Osteocyte (in vitro differentiated cells): ENCODE data around the gene XPO1. TPM values are rescaled to one million over a fixed set of nuclear protein-coding genes. Genes with fewer than 3 reads are reported as not detected.
"Not testable (repeated sequence)": the region's sequence is repeated elsewhere in the genome, so short reads cannot be mapped to it uniquely, and the experiment has no call there.

Source experiments
- DNase-seq: peaks from one replicate; pipeline ENCODE4 v3.0.0; 2021; ENCODE audit warnings: mixed read lengths; ENCODE audit not compliant: unreplicated experiment; ENCODE audit errors: extremely low spot score
- H3K27ac Mint-ChIP-seq: one replicate; pipeline ENCODE4 v1.8.0; 2021; ENCODE audit warnings: mild to moderate bottlenecking, mixed read lengths; ENCODE audit not compliant: unreplicated experiment
- H3K27me3 Mint-ChIP-seq: one replicate; pipeline ENCODE4 v1.8.0; 2021; ENCODE audit warnings: mixed read lengths; ENCODE audit not compliant: unreplicated experiment
- H3K36me3 Mint-ChIP-seq: one replicate; pipeline ENCODE4 v1.8.0; 2021; ENCODE audit warnings: mixed read lengths; ENCODE audit not compliant: unreplicated experiment
- H3K4me1 Mint-ChIP-seq: one replicate; pipeline ENCODE4 v1.8.0; 2021; ENCODE audit warnings: mixed read lengths; ENCODE audit not compliant: unreplicated experiment
- H3K4me3 Mint-ChIP-seq: one replicate; pipeline ENCODE4 v1.8.0; 2021; ENCODE audit warnings: mild to moderate bottlenecking, moderate library complexity, mixed read lengths; ENCODE audit not compliant: unreplicated experiment
- H3K9me3 Mint-ChIP-seq: one replicate; pipeline ENCODE4 v1.8.0; 2021; ENCODE audit warnings: mixed read lengths; ENCODE audit not compliant: unreplicated experiment
- CTCF ChIP-seq: fragments of 200-600 bp; sonication (generic); IDR thresholded peaks from 2 replicates; pipeline ENCODE4 v1.5.0; 2021; ENCODE audit warnings: antibody characterized with exemption, mild to moderate bottlenecking, moderate library complexity
- total RNA-seq: library from RNA; stranded (reverse); gene quantifications from 2 replicates; pipeline ENCODE4 v1.2.1, GENCODE V29; 2021

XPO1 gene
- total RNA-seq, 1 donor from 2014 or later, result 129 TPM

GRCh38 chr2:61463769-61464475, 74.2 kb downstream of the XPO1 start:
- no peaks in the 10 kb centered on the region for H3K9me3 Mint-ChIP-seq
- peaks cover 1% of the 10 kb centered on the region for H3K36me3 Mint-ChIP-seq
- no peaks in the 10 kb centered on the region for H3K27me3 Mint-ChIP-seq
- no peak overlapping the region for H3K4me3 Mint-ChIP-seq
- peak overlapping the region; percentile 34 for H3K27ac Mint-ChIP-seq
- TF ChIP-seq CTCF, result no peak
- peaks cover 34% of the 10 kb centered on the region for H3K4me1 Mint-ChIP-seq
- no peak for DNase-seq

GRCh38 chr2:61461404-61461803, 76.8 kb downstream of the XPO1 start:
- Mint-ChIP-seq H3K9me3 (no peaks in the 10 kb centered on the region), H3K4me1 (peaks cover 34% of the 10 kb centered on the region), H3K4me3 (no peak overlapping the region), H3K36me3 (peaks cover 1% of the 10 kb centered on the region), H3K27me3 (no peaks in the 10 kb centered on the region), H3K27ac (no peak overlapping the region)
- no peak for DNase-seq
- TF ChIP-seq CTCF, result no peak

GRCh38 chr2:61460163-61460562, 78.0 kb downstream of the XPO1 start:
- no peaks in the 10 kb centered on the region for H3K27me3 Mint-ChIP-seq
- no peaks in the 10 kb centered on the region for H3K9me3 Mint-ChIP-seq
- peaks cover 36% of the 10 kb centered on the region for H3K4me1 Mint-ChIP-seq
- no peak for TF ChIP-seq CTCF
- no peak for DNase-seq
- H3K4me3 Mint-ChIP-seq, result no peak overlapping the region
- H3K36me3 Mint-ChIP-seq, result peaks cover 1% of the 10 kb centered on the region
- H3K27ac Mint-ChIP-seq, result peak overlapping the region; percentile 84

- Mint-ChIP-seq H3K27me3 (no peaks in the 10 kb centered on the region), H3K9me3 (no peaks in the 10 kb centered on the region), H3K27ac (no peak overlapping the region), H3K36me3 (peaks cover 2% of the 10 kb centered on the region), H3K4me1 (peaks cover 26% of the 10 kb centered on the region), H3K4me3 (no peak overlapping the region)
- DNase-seq, result no peak
- no peak for TF ChIP-seq CTCF
Observed at GRCh38 chr2:61456746-61457420, 81.3 kb downstream of the XPO1 start.

- H3K36me3 Mint-ChIP-seq, result peaks cover 2% of the 10 kb centered on the region
- H3K9me3 Mint-ChIP-seq, result no peaks in the 10 kb centered on the region
- H3K4me3 Mint-ChIP-seq, result no peak overlapping the region
- TF ChIP-seq CTCF, result no peak
- H3K4me1 Mint-ChIP-seq, result peaks cover 24% of the 10 kb centered on the region
- DNase-seq, result no peak
- H3K27me3 Mint-ChIP-seq, result no peaks in the 10 kb centered on the region
- H3K27ac Mint-ChIP-seq, result no peak overlapping the region
Observed at GRCh38 chr2:61456070-61456745, 81.9 kb downstream of the XPO1 start.

GRCh38 chr2:61454972-61455371, 83.2 kb downstream of the XPO1 start:
- DNase-seq, result peak; percentile 57
- not testable (repeated sequence) for H3K4me3 Mint-ChIP-seq, H3K9me3 Mint-ChIP-seq, H3K36me3 Mint-ChIP-seq, H3K27ac Mint-ChIP-seq, H3K27me3 Mint-ChIP-seq
- peaks cover 19% of the 10 kb centered on the region for H3K4me1 Mint-ChIP-seq
